HepG2 (cell line): Measurements from ENCODE around the gene GAS2. TPM values are rescaled to one million over a fixed set of nuclear protein-coding genes. Genes with fewer than 3 reads are reported as not detected.
A peak's percentile ranks its signal among the peaks of the same experiment; 100 is the strongest.

Experiments
- AGO1 ChIP-seq: fragments of 200-400 bp; formaldehyde crosslinking; IDR thresholded peaks from 2 replicates; pipeline ENCODE4 v1.6.1; 2017; ENCODE audit warnings: mild to moderate bottlenecking, low read depth, low read length, moderate library complexity; ENCODE audit not compliant: poor library complexity, severe bottlenecking
- CBFB ChIP-seq: sonication (generic); formaldehyde crosslinking; IDR thresholded peaks from 2 replicates; pipeline ENCODE4 v1.4.0; 2020; ENCODE audit warnings: missing genetic modification reagents
- HNRNPL ChIP-seq: fragments of 200-400 bp; formaldehyde crosslinking; IDR thresholded peaks from 2 replicates; pipeline ENCODE4 v1.6.1; 2017; ENCODE audit warnings: mild to moderate bottlenecking, low read depth, low read length
- KDM2A ChIP-seq: sonication (generic); formaldehyde crosslinking; IDR thresholded peaks from 2 replicates; pipeline ENCODE4 v1.4.0; 2020; ENCODE audit warnings: low read depth, missing genetic modification reagents, borderline replicate concordance
- MBNL3 ChIP-seq: fragments of 250-450 bp; sonication (Bioruptor Pico); conservative IDR thresholded peaks from 2 replicates; pipeline ENCODE4 v1.8.0; 2022; ENCODE audit warnings: mild to moderate bottlenecking, inconsistent platforms
- RXRA ChIP-seq: sonication (generic); formaldehyde crosslinking; IDR thresholded peaks from 2 replicates; pipeline ENCODE4 v1.5.1; 2020; ENCODE audit warnings: missing genetic modification reagents
- SCMH1 ChIP-seq: sonication (generic); formaldehyde crosslinking; IDR thresholded peaks from 2 replicates; pipeline ENCODE4 v1.9.0; 2021; ENCODE audit warnings: missing genetic modification reagents, mild to moderate bottlenecking, borderline replicate concordance
- ZNF292 ChIP-seq: sonication (generic); formaldehyde crosslinking; IDR thresholded peaks from 2 replicates; pipeline ENCODE4 v1.8.1; 2022; ENCODE audit warnings: mild to moderate bottlenecking, low read depth, missing genetic modification reagents, borderline replicate concordance
- ZNF431 ChIP-seq: sonication (generic); formaldehyde crosslinking; IDR thresholded peaks from 2 replicates; pipeline ENCODE4 v1.9.0; 2022; ENCODE audit warnings: missing genetic modification reagents, low read depth, mild to moderate bottlenecking, borderline replicate concordance
- ZNF496 ChIP-seq: sonication (generic); formaldehyde crosslinking; IDR thresholded peaks from 2 replicates; pipeline ENCODE4 v1.8.1; 2023; ENCODE audit warnings: mild to moderate bottlenecking, moderate library complexity, missing genetic modification reagents; ENCODE audit not compliant: insufficient replicate concordance
- ZNF557 ChIP-seq: sonication (generic); formaldehyde crosslinking; IDR thresholded peaks from 2 replicates; pipeline ENCODE4 v1.4.0; 2020; ENCODE audit warnings: missing genetic modification reagents
- ZNF709 ChIP-seq: sonication (generic); formaldehyde crosslinking; IDR thresholded peaks from 2 replicates; pipeline ENCODE4 v1.5.0; 2020; ENCODE audit warnings: mild to moderate bottlenecking, missing genetic modification reagents
- ZNF775 ChIP-seq: sonication (generic); formaldehyde crosslinking; IDR thresholded peaks from 2 replicates; pipeline ENCODE4 v1.4.0; 2020; ENCODE audit warnings: missing genetic modification reagents, mild to moderate bottlenecking, moderate library complexity, borderline replicate concordance
- ZNF790 ChIP-seq: sonication (generic); formaldehyde crosslinking; IDR thresholded peaks from 2 replicates; pipeline ENCODE4 v1.8.0; 2022; ENCODE audit warnings: missing genetic modification reagents, mild to moderate bottlenecking, borderline replicate concordance
- ZNF878 ChIP-seq: sonication (generic); formaldehyde crosslinking; IDR thresholded peaks from 2 replicates; pipeline ENCODE4 v1.8.1; 2023; ENCODE audit warnings: mild to moderate bottlenecking, missing genetic modification reagents, moderate library complexity
- polyA plus RNA-seq, 8 experiments: library from polyadenylated mRNA; depleted of rRNA in 3 of 8; stranded (reverse) in 7 of 8; unstranded in 1 of 8; fragments of >200 nt; fragmentation: Illumina TruSeq in 4 of 8; extraction: Trizol in 4 of 8; gene quantifications; 2 replicates each; pipeline versions ENCODE4 v1.2.1 to v1.2.3, GENCODE V29; 2011 to 2016; ENCODE audit warnings: low read depth in 4 of 8, missing spikeins in 1 of 8, mixed read lengths in 1 of 8; ENCODE audit not compliant: insufficient read depth in 1 of 8
- total RNA-seq, 5 experiments: library from RNA; depleted of rRNA; stranded (reverse); fragments of >200 nt; fragmentation: Illumina TruSeq; extraction: Trizol; gene quantifications; 2 replicates each; pipeline ENCODE4 v1.2.3, GENCODE V29; 2016; ENCODE audit warnings: low read depth in 1 of 5
- TF ChIP-seq, protein P1 (sequence below), 2 experiments: IDR thresholded peaks; 2 replicates each; pipeline ENCODE4 v1.6.1; 2011 to 2012; ENCODE audit warnings: low read length in 2 of 2, borderline replicate concordance in 1 of 2, low read depth in 1 of 2, mild to moderate bottlenecking in 1 of 2, moderate library complexity in 1 of 2
- TF ChIP-seq, protein P2 (sequence below): sonication (generic); formaldehyde crosslinking; IDR thresholded peaks from 2 replicates; pipeline ENCODE4 v1.4.0; 2020; ENCODE audit warnings: missing genetic modification reagents
- TF ChIP-seq, protein P3 (sequence below): sonication (generic); formaldehyde crosslinking; IDR thresholded peaks from 2 replicates; pipeline ENCODE4 v1.5.0; 2020; ENCODE audit warnings: missing genetic modification reagents

The GAS2 gene
- total and polyA plus RNA-seq, 2 of the 13 experiments (the other 11 are each of a cell fraction or from before 2014, with no cell fraction given) = 26.0 to 85.1 TPM

DNA sequence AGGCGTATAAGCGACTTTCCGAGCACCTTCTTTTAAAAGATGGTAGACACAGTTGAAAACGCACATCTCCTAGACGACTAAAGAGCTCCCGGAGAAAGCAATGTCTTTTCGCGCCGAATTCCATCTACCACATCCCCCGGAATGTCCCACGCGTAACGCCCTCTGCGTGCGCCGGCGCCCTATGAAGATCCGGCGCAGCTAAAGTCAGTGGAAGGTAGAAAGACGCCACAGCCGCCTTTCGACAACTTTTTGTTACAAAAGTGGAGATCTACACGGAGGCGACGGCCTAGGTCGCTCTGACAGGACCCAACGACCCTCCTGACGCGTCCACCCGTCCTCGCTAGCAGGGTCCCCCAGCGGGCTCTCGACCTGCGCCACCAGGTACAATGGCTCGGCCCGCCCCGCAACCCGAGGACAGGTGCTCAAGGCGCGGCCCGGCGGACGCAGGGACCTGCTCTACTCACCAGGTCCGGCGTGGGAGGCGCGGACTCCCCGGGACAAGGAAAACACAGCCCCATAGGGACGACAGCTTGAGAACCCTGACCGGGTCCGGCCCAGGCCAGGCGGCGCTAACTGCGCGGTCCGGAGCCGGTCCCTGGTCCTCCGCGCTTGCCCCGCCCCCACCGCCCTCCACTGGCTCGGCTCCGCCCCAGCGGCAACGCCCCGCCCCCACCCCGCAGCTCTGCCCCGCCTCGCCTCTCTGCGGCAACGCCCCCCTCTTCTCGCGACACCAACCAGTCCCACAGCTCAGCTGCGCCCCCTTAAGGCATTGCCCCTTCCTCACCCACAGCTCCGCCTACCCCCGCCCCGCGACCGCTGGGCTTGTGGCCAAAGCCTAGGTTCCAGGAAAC, 163.0 kb downstream of the GAS2 start, which contains the start of gene SVIP (continued):
- TF ChIP-seq, protein P1, sequence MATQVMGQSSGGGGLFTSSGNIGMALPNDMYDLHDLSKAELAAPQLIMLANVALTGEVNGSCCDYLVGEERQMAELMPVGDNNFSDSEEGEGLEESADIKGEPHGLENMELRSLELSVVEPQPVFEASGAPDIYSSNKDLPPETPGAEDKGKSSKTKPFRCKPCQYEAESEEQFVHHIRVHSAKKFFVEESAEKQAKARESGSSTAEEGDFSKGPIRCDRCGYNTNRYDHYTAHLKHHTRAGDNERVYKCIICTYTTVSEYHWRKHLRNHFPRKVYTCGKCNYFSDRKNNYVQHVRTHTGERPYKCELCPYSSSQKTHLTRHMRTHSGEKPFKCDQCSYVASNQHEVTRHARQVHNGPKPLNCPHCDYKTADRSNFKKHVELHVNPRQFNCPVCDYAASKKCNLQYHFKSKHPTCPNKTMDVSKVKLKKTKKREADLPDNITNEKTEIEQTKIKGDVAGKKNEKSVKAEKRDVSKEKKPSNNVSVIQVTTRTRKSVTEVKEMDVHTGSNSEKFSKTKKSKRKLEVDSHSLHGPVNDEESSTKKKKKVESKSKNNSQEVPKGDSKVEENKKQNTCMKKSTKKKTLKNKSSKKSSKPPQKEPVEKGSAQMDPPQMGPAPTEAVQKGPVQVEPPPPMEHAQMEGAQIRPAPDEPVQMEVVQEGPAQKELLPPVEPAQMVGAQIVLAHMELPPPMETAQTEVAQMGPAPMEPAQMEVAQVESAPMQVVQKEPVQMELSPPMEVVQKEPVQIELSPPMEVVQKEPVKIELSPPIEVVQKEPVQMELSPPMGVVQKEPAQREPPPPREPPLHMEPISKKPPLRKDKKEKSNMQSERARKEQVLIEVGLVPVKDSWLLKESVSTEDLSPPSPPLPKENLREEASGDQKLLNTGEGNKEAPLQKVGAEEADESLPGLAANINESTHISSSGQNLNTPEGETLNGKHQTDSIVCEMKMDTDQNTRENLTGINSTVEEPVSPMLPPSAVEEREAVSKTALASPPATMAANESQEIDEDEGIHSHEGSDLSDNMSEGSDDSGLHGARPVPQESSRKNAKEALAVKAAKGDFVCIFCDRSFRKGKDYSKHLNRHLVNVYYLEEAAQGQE (IDR thresholded peaks at IDR 0.05; ENCODE audit: borderline replicate concordance in 1 of 2, low read depth in 1 of 2, low read length in 2 of 2) = no peak
- TF ChIP-seq HNRNPL = no peak
- TF ChIP-seq CBFB (CRISPR knock-in tag) = peak; percentile 42; the same call in 1 of the 2 replicates
- TF ChIP-seq ZNF790 (CRISPR knock-in tag) = no peak
- TF ChIP-seq SCMH1 (CRISPR knock-in tag) = no peak
- peak; percentile 99 for TF ChIP-seq KDM2A (CRISPR knock-in tag)
- TF ChIP-seq ZNF496 (CRISPR knock-in tag) = no peak
- peak; percentile 46; the same call in 1 of the 2 replicates for TF ChIP-seq RXRA (CRISPR knock-in tag)
- no peak for TF ChIP-seq ZNF709 (CRISPR knock-in tag)
- TF ChIP-seq ZNF292 (CRISPR knock-in tag) = no peak; the same call in 1 of the 2 replicates
- no peak for TF ChIP-seq AGO1
- TF ChIP-seq, protein P2, sequence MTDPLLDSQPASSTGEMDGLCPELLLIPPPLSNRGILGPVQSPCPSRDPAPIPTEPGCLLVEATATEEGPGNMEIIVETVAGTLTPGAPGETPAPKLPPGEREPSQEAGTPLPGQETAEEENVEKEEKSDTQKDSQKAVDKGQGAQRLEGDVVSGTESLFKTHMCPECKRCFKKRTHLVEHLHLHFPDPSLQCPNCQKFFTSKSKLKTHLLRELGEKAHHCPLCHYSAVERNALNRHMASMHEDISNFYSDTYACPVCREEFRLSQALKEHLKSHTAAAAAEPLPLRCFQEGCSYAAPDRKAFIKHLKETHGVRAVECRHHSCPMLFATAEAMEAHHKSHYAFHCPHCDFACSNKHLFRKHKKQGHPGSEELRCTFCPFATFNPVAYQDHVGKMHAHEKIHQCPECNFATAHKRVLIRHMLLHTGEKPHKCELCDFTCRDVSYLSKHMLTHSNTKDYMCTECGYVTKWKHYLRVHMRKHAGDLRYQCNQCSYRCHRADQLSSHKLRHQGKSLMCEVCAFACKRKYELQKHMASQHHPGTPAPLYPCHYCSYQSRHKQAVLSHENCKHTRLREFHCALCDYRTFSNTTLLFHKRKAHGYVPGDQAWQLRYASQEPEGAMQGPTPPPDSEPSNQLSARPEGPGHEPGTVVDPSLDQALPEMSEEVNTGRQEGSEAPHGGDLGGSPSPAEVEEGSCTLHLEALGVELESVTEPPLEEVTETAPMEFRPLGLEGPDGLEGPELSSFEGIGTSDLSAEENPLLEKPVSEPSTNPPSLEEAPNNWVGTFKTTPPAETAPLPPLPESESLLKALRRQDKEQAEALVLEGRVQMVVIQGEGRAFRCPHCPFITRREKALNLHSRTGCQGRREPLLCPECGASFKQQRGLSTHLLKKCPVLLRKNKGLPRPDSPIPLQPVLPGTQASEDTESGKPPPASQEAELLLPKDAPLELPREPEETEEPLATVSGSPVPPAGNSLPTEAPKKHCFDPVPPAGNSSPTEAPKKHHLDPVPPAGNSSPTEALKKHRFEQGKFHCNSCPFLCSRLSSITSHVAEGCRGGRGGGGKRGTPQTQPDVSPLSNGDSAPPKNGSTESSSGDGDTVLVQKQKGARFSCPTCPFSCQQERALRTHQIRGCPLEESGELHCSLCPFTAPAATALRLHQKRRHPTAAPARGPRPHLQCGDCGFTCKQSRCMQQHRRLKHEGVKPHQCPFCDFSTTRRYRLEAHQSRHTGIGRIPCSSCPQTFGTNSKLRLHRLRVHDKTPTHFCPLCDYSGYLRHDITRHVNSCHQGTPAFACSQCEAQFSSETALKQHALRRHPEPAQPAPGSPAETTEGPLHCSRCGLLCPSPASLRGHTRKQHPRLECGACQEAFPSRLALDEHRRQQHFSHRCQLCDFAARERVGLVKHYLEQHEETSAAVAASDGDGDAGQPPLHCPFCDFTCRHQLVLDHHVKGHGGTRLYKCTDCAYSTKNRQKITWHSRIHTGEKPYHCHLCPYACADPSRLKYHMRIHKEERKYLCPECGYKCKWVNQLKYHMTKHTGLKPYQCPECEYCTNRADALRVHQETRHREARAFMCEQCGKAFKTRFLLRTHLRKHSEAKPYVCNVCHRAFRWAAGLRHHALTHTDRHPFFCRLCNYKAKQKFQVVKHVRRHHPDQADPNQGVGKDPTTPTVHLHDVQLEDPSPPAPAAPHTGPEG (CRISPR knock-in tag) = no peak
- TF ChIP-seq ZNF557 (CRISPR knock-in tag) = no peak
- TF ChIP-seq ZNF431 (CRISPR knock-in tag) = peak; percentile 36; the same call in 1 of the 2 replicates
- TF ChIP-seq, protein P3, sequence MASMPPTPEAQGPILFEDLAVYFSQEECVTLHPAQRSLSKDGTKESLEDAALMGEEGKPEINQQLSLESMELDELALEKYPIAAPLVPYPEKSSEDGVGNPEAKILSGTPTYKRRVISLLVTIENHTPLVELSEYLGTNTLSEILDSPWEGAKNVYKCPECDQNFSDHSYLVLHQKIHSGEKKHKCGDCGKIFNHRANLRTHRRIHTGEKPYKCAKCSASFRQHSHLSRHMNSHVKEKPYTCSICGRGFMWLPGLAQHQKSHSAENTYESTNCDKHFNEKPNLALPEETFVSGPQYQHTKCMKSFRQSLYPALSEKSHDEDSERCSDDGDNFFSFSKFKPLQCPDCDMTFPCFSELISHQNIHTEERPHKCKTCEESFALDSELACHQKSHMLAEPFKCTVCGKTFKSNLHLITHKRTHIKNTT (CRISPR knock-in tag) = no peak
- no peak for TF ChIP-seq MBNL3 (CRISPR knock-in tag)
- TF ChIP-seq ZNF775 = no peak
- peak; percentile 76; the same call in 1 of the 2 replicates for TF ChIP-seq ZNF878 (CRISPR knock-in tag)
